CD4-positive, alpha-beta T cell (primary cell): ENCODE data around the gene INPP5D. TPM values are rescaled to one million over a fixed set of nuclear protein-coding genes. Genes with fewer than 3 reads are reported as not detected.

Source experiments
- ATAC-seq: fragments of 200-7000 bp; cut with Tn5 transposase; one replicate; pipeline ENCODE4 v1.10.0; 2022; ENCODE audit warnings: mild to moderate bottlenecking; ENCODE audit not compliant: poor library complexity
- CTCF ChIA-PET: fragments of 350-600 bp; sonication (Branson Sonifier 250); formaldehyde crosslinking; loops from one replicate; lab custom pipeline; 2021; ENCODE audit warnings: antibody characterized with exemption, inconsistent platforms; lab: Charles Lee
- POLR2A ChIA-PET: fragments of 350-600 bp; sonication (Branson Sonifier 250); formaldehyde crosslinking; loops from one replicate; lab custom pipeline; 2021; ENCODE audit warnings: antibody characterized with exemption, inconsistent platforms; lab: Charles Lee
- DNase-seq, 14 experiments: peaks; one replicate each; pipeline ENCODE4 v3.0.0-alpha.2; 2013 to 2020; ENCODE audit warnings: mixed read lengths in 2 of 14
- H3K27ac ChIP-seq, 2 donors: one replicate each; pipeline versions ENCODE4 v1.5.1 to v1.7.0; 2013; ENCODE audit warnings: low read length in 2 of 2, low read depth in 1 of 2, mild to moderate bottlenecking in 1 of 2
- H3K27me3 ChIP-seq, 2 experiments: 1 replicate in 1 of 2; 2 replicates in 1 of 2; pipeline versions ENCODE4 v1.6.1 to v1.7.0; 2013; ENCODE audit warnings: low read length in 2 of 2, control low read depth in 1 of 2, mild to moderate bottlenecking in 1 of 2, moderate library complexity in 1 of 2; ENCODE audit not compliant: insufficient read depth in 2 of 2, control insufficient read depth in 1 of 2
- H3K36me3 ChIP-seq: one replicate; pipeline ENCODE4 v1.6.1; 2013; ENCODE audit warnings: low read length, control low read depth; ENCODE audit not compliant: insufficient read depth
- H3K4me1 ChIP-seq: one replicate; pipeline ENCODE4 v1.6.1; 2013; ENCODE audit warnings: low read length, control low read depth; ENCODE audit not compliant: insufficient read depth
- H3K4me3 ChIP-seq: one replicate; pipeline ENCODE4 v1.5.1; 2013; ENCODE audit warnings: mild to moderate bottlenecking, low read length, moderate library complexity
- H3K9me3 ChIP-seq, 2 experiments: 1 replicate in 1 of 2; 2 replicates in 1 of 2; pipeline versions ENCODE4 v1.6.1 to v1.7.0; 2013; ENCODE audit warnings: low read length in 2 of 2, mild to moderate bottlenecking in 2 of 2, control low read depth in 1 of 2, moderate library complexity in 1 of 2; ENCODE audit not compliant: control insufficient read depth in 1 of 2, insufficient read depth in 1 of 2
- H3K27ac Mint-ChIP-seq: one replicate; pipeline ENCODE4 v1.8.0; 2020; ENCODE audit warnings: mixed read lengths
- H3K27me3 Mint-ChIP-seq: one replicate; pipeline ENCODE4 v1.8.0; 2021; ENCODE audit warnings: mixed read lengths
- H3K36me3 Mint-ChIP-seq: one replicate; pipeline ENCODE4 v1.8.0; 2021; ENCODE audit warnings: low read depth, mixed read lengths
- H3K4me1 Mint-ChIP-seq: one replicate; pipeline ENCODE4 v1.8.0; 2021; ENCODE audit warnings: low read depth, mixed read lengths
- H3K4me3 Mint-ChIP-seq: one replicate; pipeline ENCODE4 v1.8.0; 2020; ENCODE audit warnings: mild to moderate bottlenecking, mixed read lengths
- H3K9me3 Mint-ChIP-seq: one replicate; pipeline ENCODE4 v1.8.0; 2020; ENCODE audit warnings: mixed read lengths
- CTCF ChIP-seq: fragments of 200-600 bp; IDR thresholded peaks from one replicate; pipeline ENCODE4 v1.8.0; 2022; ENCODE audit warnings: antibody characterized with exemption, mild to moderate bottlenecking
- intact Hi-C, 2 experiments: fragments of 100-400 bp; cut with DNase I in 1 of 2; cut with micrococcal nuclease in 1 of 2; formaldehyde crosslinking; loops; one replicate each; pipeline versions ENCODE4 v1.15.1 to v1.9.0; 2023 to 2025; cut with DNase I, micrococcal nuclease
- total RNA-seq, 174 experiments: library from RNA in 2 of 174; stranded (reverse) in 2 of 174; gene quantifications; one replicate each; pipeline ENCODE4 v1.2.3 and lab custom pipeline; 2021 to 2026

Gene INPP5D
- total RNA-seq, 2 experiments from 2014 or later = 141 to 154 TPM

DNA sequence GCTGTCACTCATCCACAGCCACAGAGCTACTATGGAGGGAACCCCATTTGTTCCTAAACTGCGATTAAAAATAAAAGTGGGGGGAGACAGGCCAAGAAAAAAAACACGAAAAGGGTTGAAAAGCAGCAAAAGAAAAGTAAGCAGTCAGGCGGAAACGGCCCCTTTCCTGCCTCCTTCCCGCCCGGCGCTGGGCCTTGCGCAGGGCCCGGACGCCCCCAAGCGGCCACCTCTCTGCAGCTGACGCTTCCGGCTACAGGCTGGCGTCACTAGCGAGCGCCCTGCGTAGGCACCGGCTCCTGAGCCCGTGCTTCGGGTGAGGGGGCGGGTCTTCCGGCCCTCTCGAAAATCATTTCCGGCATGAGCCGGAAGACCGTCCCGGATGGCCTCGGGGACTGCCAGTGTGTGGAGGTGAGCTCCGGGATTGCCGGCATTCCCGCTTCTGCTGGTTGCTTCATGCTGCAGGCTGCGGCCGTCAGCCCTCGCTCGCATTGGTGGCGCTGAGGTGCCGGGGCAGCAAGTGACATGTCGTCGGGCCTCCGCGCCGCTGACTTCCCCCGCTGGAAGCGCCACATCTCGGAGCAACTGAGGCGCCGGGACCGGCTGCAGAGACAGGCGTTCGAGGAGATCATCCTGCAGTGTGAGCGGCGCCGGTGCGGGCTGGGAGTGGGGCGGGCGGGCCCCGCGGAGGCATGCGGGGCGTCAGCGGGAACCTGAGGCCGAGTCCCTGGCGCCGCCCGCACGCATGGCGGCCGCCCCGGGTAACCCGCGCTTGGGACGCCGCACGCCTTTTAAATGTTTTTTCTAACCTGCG, 191.4 kb downstream of the INPP5D start, which contains the start of gene ATG16L1:
Gene ATG16L1, plus strand, starts transcription at position 368 of the 811 bp plus-strand sequence. Its CDS starts 155 bp downstream, at position 523.
- H3K27ac ChIP-seq = peak within 1 kb of the TSS; percentile 72 to 88
- CTCF ChIA-PET = interaction anchor here (0.6 to 3.4 kb wide), 31 partner anchors 9 to 408 kb away, joined by 3 to 25 read pairs (median 4); partner anchors contain the start of gene INPP5D
- Mint-ChIP-seq H3K4me1 (peaks cover 77% of the 10 kb centered on the region), H3K9me3 (no peaks in the 10 kb centered on the region), H3K4me3 (peak within 1 kb of the TSS; percentile 90), H3K27ac (peak within 1 kb of the TSS; percentile 76), H3K36me3 (peaks cover 45% of the 10 kb centered on the region), H3K27me3 (no peaks in the 10 kb centered on the region)
- no peaks in the 10 kb centered on the region for H3K9me3 ChIP-seq
- TF ChIP-seq CTCF = peak; percentile 91
- peaks cover 27% of the 10 kb centered on the region for H3K36me3 ChIP-seq
- ATAC-seq (peak; percentile 91), DNase-seq (peak; percentile 89 to 98 (median 94))
- peaks cover 76% of the 10 kb centered on the region for H3K4me1 ChIP-seq
- H3K27me3 ChIP-seq = no peaks in the 10 kb centered on the region
- intact Hi-C loops = loop anchor here (1.0 to 10.0 kb wide), 12 partner anchors 17 to 1469 kb away; partner anchors contain the start of genes GIGYF2 (in 1 of the 2), INPP5D (in 1 of the 2) and PDE6D (in 1 of the 2)
- POLR2A ChIA-PET = interaction anchor here (0.9 to 5.4 kb wide), 12 partner anchors 11 to 701 kb away, joined by 3 to 82 read pairs (median 5); partner anchors contain the start of genes EIF4E2, INPP5D and TIGD1
- peak within 1 kb of the TSS; percentile 90 for H3K4me3 ChIP-seq

DNA sequence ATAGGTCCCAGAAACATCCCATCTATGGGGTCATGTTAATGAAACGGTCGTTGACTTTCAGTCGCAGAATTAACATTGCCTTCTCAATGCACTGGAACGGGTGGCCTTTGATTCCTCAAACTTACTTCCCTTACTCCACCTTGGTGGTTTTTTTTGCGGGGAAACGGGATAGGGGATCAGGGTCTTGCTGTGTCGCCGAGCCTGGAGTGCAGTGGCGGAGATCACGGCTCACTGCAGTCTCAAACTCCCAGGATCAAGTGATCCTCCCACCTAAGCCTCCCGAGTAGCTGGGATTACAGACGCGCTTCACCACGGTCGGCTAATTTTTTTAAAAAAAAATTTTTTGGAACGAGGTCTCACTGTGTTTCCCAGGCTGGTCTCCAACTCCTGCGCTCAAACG, 192.1 kb downstream of the INPP5D start:
- intact Hi-C loops = loop anchor here (5.0 to 10.0 kb wide), 6 partner anchors 67 to 1470 kb away; partner anchors contain the start of genes GIGYF2 (in 1 of the 2), INPP5D (in 1 of the 2) and PDE6D (in 1 of the 2)
- CTCF ChIA-PET = interaction anchor here (1.3 to 3.4 kb wide), 4 partner anchors 16 to 192 kb away, joined by 3 to 25 read pairs (median 9); partner anchors contain the start of gene INPP5D
- Histone ChIP-seq H3K4me1 (peaks cover 73% of the 10 kb centered on the region), H3K9me3 (no peaks in the 10 kb centered on the region), H3K27ac (peak overlapping the region in 1 of 2 donors; percentile 72), H3K4me3 (peak overlapping the region; percentile 90), H3K27me3 (no peaks in the 10 kb centered on the region), H3K36me3 (peaks cover 33% of the 10 kb centered on the region)
- H3K4me1 Mint-ChIP-seq = peaks cover 73% of the 10 kb centered on the region
- peak overlapping the region; percentile 90 for H3K4me3 Mint-ChIP-seq
- no peaks in the 10 kb centered on the region for H3K9me3 Mint-ChIP-seq
- ATAC-seq (no peak), DNase-seq (no peak)
- H3K36me3 Mint-ChIP-seq = peaks cover 50% of the 10 kb centered on the region
- no peak for TF ChIP-seq CTCF
- POLR2A ChIA-PET = interaction anchor here (1.2 to 5.4 kb wide), 6 partner anchors 11 to 86 kb away, joined by 3 to 82 read pairs (median 14); no protein-coding TSS in a partner anchor
- H3K27ac Mint-ChIP-seq = peak overlapping the region; percentile 76
- H3K27me3 Mint-ChIP-seq = no peaks in the 10 kb centered on the region

- no peak for ATAC-seq
- Histone ChIP-seq H3K4me3 (no peak overlapping the region), H3K36me3 (peaks cover 61% of the 10 kb centered on the region), H3K27ac (no peak overlapping the region), H3K4me1 (peaks cover 60% of the 10 kb centered on the region), H3K27me3 (no peaks in the 10 kb centered on the region), H3K9me3 (no peaks in the 10 kb centered on the region)
- peaks cover 75% of the 10 kb centered on the region for H3K4me1 Mint-ChIP-seq
- TF ChIP-seq CTCF = no peak
- no peak for DNase-seq
- H3K27me3 Mint-ChIP-seq = no peaks in the 10 kb centered on the region
- ChIA-PET CTCF (interaction anchor here (0.7 kb wide), 1 partner anchor 181 kb away, joined by 3 read pairs; no protein-coding TSS in a partner anchor), POLR2A (interaction anchor here (3.4 to 5.4 kb wide), 2 partner anchors 12 to 13 kb away, joined by 16 to 82 read pairs; no protein-coding TSS in a partner anchor)
- H3K4me3 Mint-ChIP-seq = peak overlapping the region; percentile 62
- H3K27ac Mint-ChIP-seq = peak overlapping the region; percentile 67
- peaks cover 79% of the 10 kb centered on the region for H3K36me3 Mint-ChIP-seq
- intact Hi-C loops = loop anchor here in 1 of 2 experiments (10.0 kb wide), 1 partner anchor 70 kb away; no protein-coding TSS in a partner anchor
- H3K9me3 Mint-ChIP-seq = no peaks in the 10 kb centered on the region
Observed at GRCh38 chr2:233255151-233255550, 195.0 kb downstream of the INPP5D start.
